HepG2 (cell line): ENCODE data around the gene RAB34. TPM values are rescaled to one million over a fixed set of nuclear protein-coding genes. Genes with fewer than 3 reads are reported as not detected.

Experiments
- CBX5 ChIP-seq: sonication (generic); formaldehyde crosslinking; IDR thresholded peaks from 2 replicates; pipeline ENCODE4 v1.4.0; 2020; ENCODE audit warnings: missing genetic modification reagents, borderline replicate concordance
- FOXA3 ChIP-seq: IDR thresholded peaks from 2 replicates; pipeline ENCODE4 v1.6.1; 2016; ENCODE audit warnings: missing genetic modification reagents, missing compliant biosample characterization
- KAT8 ChIP-seq: IDR thresholded peaks from 2 replicates; pipeline ENCODE4 v1.6.1; 2016; ENCODE audit warnings: missing genetic modification reagents, missing compliant biosample characterization
- KDM4B ChIP-seq: sonication (generic); formaldehyde crosslinking; IDR thresholded peaks from 2 replicates; pipeline ENCODE4 v1.4.0; 2020; ENCODE audit warnings: missing genetic modification reagents
- MTERF4 ChIP-seq: sonication (generic); formaldehyde crosslinking; IDR thresholded peaks from 2 replicates; pipeline ENCODE4 v1.8.0; 2023; ENCODE audit warnings: mild to moderate bottlenecking, missing genetic modification reagents
- RBM39 ChIP-seq: fragments of 200-400 bp; formaldehyde crosslinking; IDR thresholded peaks from one replicate; pipeline ENCODE4 v1.6.1; 2018; ENCODE audit warnings: antibody characterized with exemption, mild to moderate bottlenecking, low read depth, low read length; ENCODE audit not compliant: poor library complexity, severe bottlenecking
- SP1 ChIP-seq, 2 experiments: fragments of 450-650 bp in 1 of 2; sonication (generic) in 1 of 2; formaldehyde crosslinking in 1 of 2; IDR thresholded peaks; 2 replicates each; pipeline versions ENCODE4 v1.4.0 to v1.6.1; 2016 to 2020; ENCODE audit warnings: missing genetic modification reagents in 1 of 2
- STAG1 ChIP-seq: sonication (generic); formaldehyde crosslinking; IDR thresholded peaks from 2 replicates; pipeline ENCODE4 v1.4.0; 2020; ENCODE audit warnings: missing genetic modification reagents
- ZFP41 ChIP-seq: sonication (generic); formaldehyde crosslinking; IDR thresholded peaks from 2 replicates; pipeline ENCODE4 v1.4.0; 2020; ENCODE audit warnings: mild to moderate bottlenecking, missing genetic modification reagents, borderline replicate concordance
- ZMYM2 ChIP-seq: sonication (generic); formaldehyde crosslinking; IDR thresholded peaks from 2 replicates; pipeline ENCODE4 v1.8.0; 2022; ENCODE audit warnings: mild to moderate bottlenecking, missing genetic modification reagents
- ZMYM4 ChIP-seq: sonication (generic); formaldehyde crosslinking; IDR thresholded peaks from 2 replicates; pipeline ENCODE4 v1.8.1; 2023; ENCODE audit warnings: mild to moderate bottlenecking, missing genetic modification reagents
- ZNF234 ChIP-seq: sonication (generic); formaldehyde crosslinking; conservative IDR thresholded peaks from 2 replicates; pipeline ENCODE4 v1.5.1; 2020; ENCODE audit warnings: mild to moderate bottlenecking, missing genetic modification reagents
- ZNF530 ChIP-seq: sonication (generic); formaldehyde crosslinking; IDR thresholded peaks from 2 replicates; pipeline ENCODE4 v1.5.0; 2020; ENCODE audit warnings: low read depth, mild to moderate bottlenecking, missing genetic modification reagents
- ZSCAN30 ChIP-seq: sonication (generic); formaldehyde crosslinking; IDR thresholded peaks from 2 replicates; pipeline ENCODE4 v1.5.0; 2020; ENCODE audit warnings: mild to moderate bottlenecking, missing genetic modification reagents
- polyA plus RNA-seq, 8 experiments: library from polyadenylated mRNA; depleted of rRNA in 3 of 8; stranded (reverse) in 7 of 8; unstranded in 1 of 8; fragments of >200 nt; fragmentation: Illumina TruSeq in 4 of 8; extraction: Trizol in 4 of 8; gene quantifications; 2 replicates each; pipeline versions ENCODE4 v1.2.1 to v1.2.3, GENCODE V29; 2011 to 2016; ENCODE audit warnings: low read depth in 4 of 8, missing spikeins in 1 of 8, mixed read lengths in 1 of 8; ENCODE audit not compliant: insufficient read depth in 1 of 8
- total RNA-seq, 5 experiments: library from RNA; depleted of rRNA; stranded (reverse); fragments of >200 nt; fragmentation: Illumina TruSeq; extraction: Trizol; gene quantifications; 2 replicates each; pipeline ENCODE4 v1.2.3, GENCODE V29; 2016; ENCODE audit warnings: low read depth in 1 of 5
- TF ChIP-seq, protein P1 (sequence below): sonication (generic); formaldehyde crosslinking; IDR thresholded peaks from 2 replicates; pipeline ENCODE4 v1.5.0; 2020; ENCODE audit warnings: mild to moderate bottlenecking, missing genetic modification reagents
- TF ChIP-seq, protein P2 (sequence below): sonication (generic); formaldehyde crosslinking; IDR thresholded peaks from 2 replicates; pipeline ENCODE4 v1.4.0; 2020; ENCODE audit warnings: mild to moderate bottlenecking, missing genetic modification reagents

The RAB34 gene
- total and polyA plus RNA-seq, 2 of the 13 experiments (the other 11 are each of a cell fraction or from before 2014, with no cell fraction given) = 0.49 TPM; not detected in 1

- TF ChIP-seq, protein P1, sequence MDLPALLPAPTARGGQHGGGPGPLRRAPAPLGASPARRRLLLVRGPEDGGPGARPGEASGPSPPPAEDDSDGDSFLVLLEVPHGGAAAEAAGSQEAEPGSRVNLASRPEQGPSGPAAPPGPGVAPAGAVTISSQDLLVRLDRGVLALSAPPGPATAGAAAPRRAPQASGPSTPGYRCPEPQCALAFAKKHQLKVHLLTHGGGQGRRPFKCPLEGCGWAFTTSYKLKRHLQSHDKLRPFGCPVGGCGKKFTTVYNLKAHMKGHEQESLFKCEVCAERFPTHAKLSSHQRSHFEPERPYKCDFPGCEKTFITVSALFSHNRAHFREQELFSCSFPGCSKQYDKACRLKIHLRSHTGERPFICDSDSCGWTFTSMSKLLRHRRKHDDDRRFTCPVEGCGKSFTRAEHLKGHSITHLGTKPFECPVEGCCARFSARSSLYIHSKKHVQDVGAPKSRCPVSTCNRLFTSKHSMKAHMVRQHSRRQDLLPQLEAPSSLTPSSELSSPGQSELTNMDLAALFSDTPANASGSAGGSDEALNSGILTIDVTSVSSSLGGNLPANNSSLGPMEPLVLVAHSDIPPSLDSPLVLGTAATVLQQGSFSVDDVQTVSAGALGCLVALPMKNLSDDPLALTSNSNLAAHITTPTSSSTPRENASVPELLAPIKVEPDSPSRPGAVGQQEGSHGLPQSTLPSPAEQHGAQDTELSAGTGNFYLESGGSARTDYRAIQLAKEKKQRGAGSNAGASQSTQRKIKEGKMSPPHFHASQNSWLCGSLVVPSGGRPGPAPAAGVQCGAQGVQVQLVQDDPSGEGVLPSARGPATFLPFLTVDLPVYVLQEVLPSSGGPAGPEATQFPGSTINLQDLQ (CRISPR knock-in tag) = peak; percentile 69; the same call in 1 of the 2 replicates
- TF ChIP-seq CBX5 (CRISPR knock-in tag) (peak; percentile 54; the same call in 1 of the 2 replicates), SP1 (IDR thresholded peaks at IDR 0.05) (no peak), SP1 (CRISPR knock-in tag; IDR thresholded peaks at IDR 0.05) (no peak; the same call in 1 of the 2 replicates), RBM39 (no peak), ZMYM4 (peak; percentile 41; the same call in 1 of the 2 replicates), MTERF4 (CRISPR knock-in tag) (no peak; the same call in 1 of the 2 replicates), STAG1 (CRISPR knock-in tag) (no peak), FOXA3 (CRISPR knock-in tag) (peak; percentile 67), KAT8 (CRISPR knock-in tag) (no peak; the same call in 1 of the 2 replicates), KDM4B (no peak; the same call in 1 of the 2 replicates), ZNF530 (no peak), ZSCAN30 (CRISPR knock-in tag) (no peak), ZFP41 (CRISPR knock-in tag) (no peak), ZMYM2 (CRISPR knock-in tag) (no peak), ZNF234 (peak; percentile 74; the same call in 1 of the 2 replicates)
- TF ChIP-seq, protein P2, sequence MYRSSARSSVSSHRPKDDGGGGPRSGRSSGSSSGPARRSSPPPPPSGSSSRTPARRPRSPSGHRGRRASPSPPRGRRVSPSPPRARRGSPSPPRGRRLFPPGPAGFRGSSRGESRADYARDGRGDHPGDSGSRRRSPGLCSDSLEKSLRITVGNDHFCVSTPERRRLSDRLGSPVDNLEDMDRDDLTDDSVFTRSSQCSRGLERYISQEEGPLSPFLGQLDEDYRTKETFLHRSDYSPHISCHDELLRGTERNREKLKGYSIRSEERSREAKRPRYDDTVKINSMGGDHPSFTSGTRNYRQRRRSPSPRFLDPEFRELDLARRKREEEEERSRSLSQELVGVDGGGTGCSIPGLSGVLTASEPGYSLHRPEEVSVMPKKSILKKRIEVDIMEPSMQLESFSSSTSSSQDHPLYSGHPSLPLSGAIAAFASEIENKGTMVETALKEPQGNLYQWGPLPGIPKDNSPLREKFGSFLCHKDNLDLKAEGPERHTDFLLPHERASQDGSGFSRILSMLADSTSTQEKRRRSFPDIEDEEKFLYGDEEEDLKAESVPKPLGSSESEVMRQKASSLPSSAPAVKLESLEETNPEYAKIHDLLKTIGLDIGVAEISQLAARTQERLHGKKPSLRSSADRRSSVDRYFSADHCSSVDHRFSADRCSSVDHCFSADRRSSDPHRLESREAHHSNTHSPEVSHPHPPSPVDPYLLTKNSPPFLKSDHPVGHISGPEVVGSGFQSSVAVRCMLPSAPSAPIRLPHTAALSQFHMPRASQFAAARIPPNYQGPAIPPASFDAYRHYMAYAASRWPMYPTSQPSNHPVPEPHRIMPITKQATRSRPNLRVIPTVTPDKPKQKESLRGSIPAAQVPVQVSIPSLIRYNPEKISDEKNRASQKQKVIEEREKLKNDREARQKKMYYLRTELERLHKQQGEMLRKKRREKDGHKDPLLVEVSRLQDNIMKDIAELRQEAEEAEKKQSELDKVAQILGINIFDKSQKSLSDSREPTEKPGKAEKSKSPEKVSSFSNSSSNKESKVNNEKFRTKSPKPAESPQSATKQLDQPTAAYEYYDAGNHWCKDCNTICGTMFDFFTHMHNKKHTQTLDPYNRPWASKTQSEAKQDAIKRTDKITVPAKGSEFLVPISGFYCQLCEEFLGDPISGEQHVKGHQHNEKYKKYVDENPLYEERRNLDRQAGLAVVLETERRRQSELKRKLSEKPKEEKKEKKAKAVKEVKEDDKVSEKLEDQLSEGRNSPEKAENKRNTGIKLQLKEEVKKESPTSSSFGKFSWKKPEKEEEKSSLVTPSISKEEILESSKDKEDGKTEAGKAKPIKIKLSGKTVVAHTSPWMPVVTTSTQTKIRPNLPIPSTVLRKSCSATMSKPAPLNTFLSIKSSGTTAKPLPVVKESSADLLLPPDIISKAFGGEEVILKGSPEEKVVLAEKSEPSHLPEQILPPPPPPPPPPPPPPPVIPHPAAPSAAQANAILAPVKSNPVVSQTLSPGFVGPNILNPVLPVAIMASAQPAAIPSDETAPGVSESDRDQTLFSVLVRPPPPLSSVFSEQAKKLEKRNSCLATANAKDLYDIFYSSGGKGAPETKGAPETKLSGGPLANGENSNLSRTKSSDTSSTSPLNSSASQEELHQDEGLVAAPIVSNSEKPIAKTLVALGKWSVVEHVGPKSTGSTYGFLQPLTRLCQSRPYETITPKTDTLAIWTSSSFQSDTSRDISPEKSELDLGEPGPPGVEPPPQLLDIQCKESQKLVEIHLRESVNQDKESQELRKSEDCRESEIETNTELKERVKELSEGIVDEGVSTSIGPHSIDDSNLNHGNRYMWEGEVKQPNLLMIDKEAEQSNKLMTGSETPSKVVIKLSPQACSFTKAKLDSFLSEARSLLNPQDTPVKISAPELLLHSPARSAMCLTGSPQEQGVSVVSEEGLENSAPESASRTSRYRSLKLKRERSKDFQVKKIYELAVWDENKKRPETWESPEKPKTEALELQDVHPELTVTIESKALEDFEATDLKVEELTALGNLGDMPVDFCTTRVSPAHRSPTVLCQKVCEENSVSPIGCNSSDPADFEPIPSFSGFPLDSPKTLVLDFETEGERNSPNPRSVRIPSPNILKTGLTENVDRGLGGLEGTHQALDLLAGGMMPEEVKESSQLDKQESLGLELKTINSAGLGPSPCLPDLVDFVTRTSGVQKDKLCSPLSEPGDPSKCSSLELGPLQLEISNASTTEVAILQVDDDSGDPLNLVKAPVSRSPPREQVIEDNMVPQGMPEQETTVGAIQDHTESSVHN (CRISPR knock-in tag) = no peak; the same call in 1 of the 2 replicates
Observed at GRCh38 chr17:28744972-28745785, 27.5 kb upstream of the RAB34 start (continued).
